Upper lobe of left lung (tissue), 4 donors: Measurements from ENCODE around the gene DAD1.

Experiments
- CTCF ChIP-seq, 6 experiments: fragments of 450-650 bp in 4 of 6; fragments of 200-600 bp in 2 of 6; sonication (generic) in 2 of 6; IDR thresholded peaks; one replicate each; pipeline ENCODE4 v1.5.1; 2016 to 2019; ENCODE audit warnings: antibody characterized with exemption in 6 of 6
- EP300 ChIP-seq, 4 donors: sonication (generic); formaldehyde crosslinking; IDR thresholded peaks; one replicate each; pipeline ENCODE4 v1.5.1; 2017; ENCODE audit warnings: antibody characterized with exemption in 4 of 4, control low read depth in 2 of 4
- POLR2A ChIP-seq, 4 donors: fragments of 450-650 bp; IDR thresholded peaks; one replicate each; pipeline ENCODE4 v1.5.1; 2016 to 2017; ENCODE audit warnings: antibody characterized with exemption in 4 of 4, mild to moderate bottlenecking in 2 of 4

DNA sequence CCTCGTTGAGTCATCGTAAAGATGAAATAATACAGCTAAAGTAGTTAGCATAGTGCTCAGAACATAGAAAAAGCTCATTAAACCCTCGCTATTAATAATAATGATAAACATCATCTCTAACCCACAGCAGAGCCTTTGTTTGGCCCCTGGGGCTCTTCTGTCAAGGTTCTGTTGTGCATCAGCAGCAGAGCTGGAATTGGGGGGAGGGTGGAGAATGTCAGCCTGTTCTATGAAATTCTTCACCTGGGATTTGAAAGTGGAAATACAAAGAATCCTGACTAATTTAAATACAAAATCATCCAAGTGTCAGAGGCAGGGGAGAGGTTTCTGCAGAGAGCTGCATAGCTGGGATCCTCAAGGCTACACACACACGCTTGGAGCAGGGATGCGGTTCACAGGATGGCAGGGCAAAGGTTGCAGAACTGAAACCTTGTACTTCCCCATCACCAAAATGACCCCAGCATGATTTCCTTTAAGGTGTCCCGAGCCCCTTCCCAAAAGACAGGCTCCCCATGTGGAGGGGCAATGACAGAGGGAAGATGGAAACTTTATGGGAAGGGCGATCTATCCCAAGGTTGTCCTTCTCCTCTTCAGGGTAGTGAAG is 71.8 kb downstream of the DAD1 start:
- TF ChIP-seq CTCF (IDR thresholded peaks at IDR 0.05), result no peak
- TF ChIP-seq POLR2A (IDR thresholded peaks at IDR 0.05), result no peak
- no peak for TF ChIP-seq EP300 (IDR thresholded peaks at IDR 0.05)
